H9 (cell line): Measurements from ENCODE around the gene ARSG. TPM values are rescaled to one million over a fixed set of nuclear protein-coding genes. Genes with fewer than 3 reads are reported as not detected.
A peak's percentile ranks its signal among the peaks of the same experiment; 100 is the strongest.

Source experiments
- DNase-seq: peaks from one replicate; pipeline ENCODE4 v3.0.0-alpha.2; 2017
- H2AFZ ChIP-seq: one replicate; pipeline ENCODE4 v1.6.1; 2013; ENCODE audit warnings: mild to moderate bottlenecking, low read length, control low read depth, moderate library complexity
- H2AK5ac ChIP-seq: 2 replicates; pipeline ENCODE4 v1.6.1; 2013; ENCODE audit warnings: low read length, control low read depth, mixed read lengths; ENCODE audit not compliant: insufficient read length
- H2BK120ac ChIP-seq: one replicate; pipeline ENCODE4 v1.6.1; 2013; ENCODE audit warnings: low read depth, mild to moderate bottlenecking, low read length, control low read depth, inconsistent platforms; ENCODE audit not compliant: poor library complexity, severe bottlenecking
- H2BK12ac ChIP-seq: 2 replicates; pipeline ENCODE4 v1.6.1; 2013; ENCODE audit warnings: low read length, control low read depth, mixed read lengths, low read depth; ENCODE audit not compliant: insufficient read length
- H2BK15ac ChIP-seq: 2 replicates; pipeline ENCODE4 v1.6.1; 2013; ENCODE audit warnings: low read depth, low read length, control low read depth
- H2BK20ac ChIP-seq: one replicate; pipeline ENCODE4 v1.6.1; 2013; ENCODE audit warnings: low read depth, mild to moderate bottlenecking, low read length, control low read depth, inconsistent platforms; ENCODE audit not compliant: poor library complexity, severe bottlenecking
- H2BK5ac ChIP-seq: 2 replicates; pipeline ENCODE4 v1.6.1; 2013; ENCODE audit warnings: low read length, control low read depth, mixed read lengths; ENCODE audit not compliant: insufficient read length
- H3K14ac ChIP-seq: 2 replicates; pipeline ENCODE4 v1.6.1; 2013; ENCODE audit warnings: low read length, control low read depth; ENCODE audit not compliant: insufficient read depth
- H3K18ac ChIP-seq: 2 replicates; pipeline ENCODE4 v1.6.1; 2013; ENCODE audit warnings: low read depth, mild to moderate bottlenecking, mixed read lengths, low read length, control low read depth; ENCODE audit not compliant: insufficient read length
- H3K23ac ChIP-seq: 2 replicates; pipeline ENCODE4 v1.6.1; 2013; ENCODE audit warnings: low read length, control low read depth, mixed read lengths, low read depth; ENCODE audit not compliant: insufficient read length
- H3K23me2 ChIP-seq: 2 replicates; pipeline ENCODE4 v1.6.1; 2013; ENCODE audit warnings: low read depth, mild to moderate bottlenecking, mixed read lengths, low read length, control low read depth; ENCODE audit not compliant: insufficient read length, poor library complexity, severe bottlenecking
- H3K27ac ChIP-seq: 2 replicates; pipeline ENCODE4 v1.5.1; 2013; ENCODE audit warnings: low read length, control low read depth, mixed read lengths, low read depth; ENCODE audit not compliant: insufficient read length
- H3K27me3 ChIP-seq: 2 replicates; pipeline ENCODE4 v1.6.1; 2013; ENCODE audit warnings: low read length, control low read depth, inconsistent platforms; ENCODE audit not compliant: insufficient read depth
- H3K4ac ChIP-seq: 2 replicates; pipeline ENCODE4 v1.6.1; 2013; ENCODE audit warnings: low read depth, mild to moderate bottlenecking, control low read depth, inconsistent platforms, low read length, moderate library complexity
- H3K4me1 ChIP-seq: 2 replicates; pipeline ENCODE4 v1.6.1; 2013; ENCODE audit warnings: low read length, control low read depth, inconsistent platforms; ENCODE audit not compliant: insufficient read depth
- H3K4me2 ChIP-seq: 2 replicates; pipeline ENCODE4 v1.6.1; 2013; ENCODE audit warnings: low read length, control low read depth, mixed read lengths; ENCODE audit not compliant: insufficient read length, insufficient read depth
- H3K56ac ChIP-seq: 2 replicates; pipeline ENCODE4 v1.6.1; 2013; ENCODE audit warnings: low read depth, mild to moderate bottlenecking, mixed read lengths, low read length, control low read depth; ENCODE audit not compliant: insufficient read length
- H3K79me1 ChIP-seq: 2 replicates; pipeline ENCODE4 v1.6.1; 2013; ENCODE audit warnings: low read depth, mild to moderate bottlenecking, moderate library complexity, low read length, control low read depth, inconsistent platforms; ENCODE audit not compliant: insufficient read depth, poor library complexity, severe bottlenecking
- H3K79me2 ChIP-seq: 2 replicates; pipeline ENCODE4 v1.6.1; 2013; ENCODE audit warnings: low read length, control low read depth, inconsistent platforms; ENCODE audit not compliant: insufficient read depth
- H3K9ac ChIP-seq: 2 replicates; pipeline ENCODE4 v1.6.1; 2013; ENCODE audit warnings: low read length, control low read depth, mixed read lengths; ENCODE audit not compliant: insufficient read length; ENCODE audit errors: extremely low read depth
- H3K9me3 ChIP-seq: one replicate; pipeline ENCODE4 v1.6.1; 2013; ENCODE audit warnings: low read depth, low read length, inconsistent platforms; ENCODE audit not compliant: control insufficient read depth
- H3T11ph ChIP-seq: one replicate; pipeline ENCODE4 v1.6.1; 2013; ENCODE audit warnings: mild to moderate bottlenecking, low read length, control low read depth, inconsistent platforms
- H4K20me1 ChIP-seq: one replicate; pipeline ENCODE4 v1.6.1; 2013; ENCODE audit not compliant: control insufficient read depth, insufficient read length, insufficient read depth
- H4K5ac ChIP-seq: 2 replicates; pipeline ENCODE4 v1.6.1; 2013; ENCODE audit warnings: low read depth, mild to moderate bottlenecking, mixed read lengths, low read length, control low read depth; ENCODE audit not compliant: insufficient read length
- H4K8ac ChIP-seq: replicated peaks from 2 replicates; pipeline ENCODE4 v1.6.1; 2013; ENCODE audit warnings: low read length, control low read depth, mixed read lengths, low read depth; ENCODE audit not compliant: insufficient read length
- H4K91ac ChIP-seq: 2 replicates; pipeline ENCODE4 v1.6.1; 2013; ENCODE audit warnings: low read depth, mild to moderate bottlenecking, moderate library complexity, mixed read lengths, low read length, control low read depth; ENCODE audit not compliant: insufficient read length
- H3K27ac Mint-ChIP-seq, 3 experiments: 2 replicates in 2 of 3; 3 replicates in 1 of 3; pipeline ENCODE4 v1.8.0; 2020 to 2021; ENCODE audit warnings: mixed read lengths in 3 of 3, mild to moderate bottlenecking in 1 of 3, moderate library complexity in 1 of 3
- H3K27me3 Mint-ChIP-seq: 2 replicates; pipeline ENCODE4 v1.8.0; 2021; ENCODE audit warnings: low read depth, mild to moderate bottlenecking, moderate library complexity, mixed read lengths
- H3K36me3 Mint-ChIP-seq, 3 experiments: 2 replicates in 2 of 3; 3 replicates in 1 of 3; pipeline ENCODE4 v1.8.0; 2020 to 2021; ENCODE audit warnings: low read depth in 3 of 3, mixed read lengths in 3 of 3; ENCODE audit not compliant: insufficient read depth in 1 of 3
- H3K4me1 Mint-ChIP-seq, 2 experiments: 2 replicates each; pipeline ENCODE4 v1.8.0; 2020; ENCODE audit warnings: mixed read lengths in 2 of 2
- H3K4me3 Mint-ChIP-seq, 2 experiments: 2 replicates in 1 of 2; 3 replicates in 1 of 2; pipeline ENCODE4 v1.8.0; 2020 to 2021; ENCODE audit warnings: mild to moderate bottlenecking in 2 of 2, mixed read lengths in 2 of 2, moderate library complexity in 1 of 2
- H3K9me3 Mint-ChIP-seq, 2 experiments: 2 replicates in 1 of 2; 3 replicates in 1 of 2; pipeline ENCODE4 v1.8.0; 2020; ENCODE audit warnings: mild to moderate bottlenecking in 2 of 2, mixed read lengths in 2 of 2, moderate library complexity in 1 of 2
- WGBS: extraction: QIAGEN DNeasy Blood & Tissue Kit; methylation state at CpG from one replicate; pipeline ENCODE4 v1.1.7; 2013; ENCODE audit warnings: missing lambda C conversion rate, low lambda C conversion rate, mixed read lengths; ENCODE audit not compliant: insufficient read length; ENCODE audit errors: extremely low coverage; 5-methylcytosine and 5-hydroxymethylcytosine counted together
- total RNA-seq: library from RNA; stranded (reverse); gene quantifications from 2 replicates; pipeline ENCODE4 v1.2.1, GENCODE V29; 2021
- TF ChIP-seq, protein P1 (sequence below): fragments of 200-600 bp; sonication (generic); conservative IDR thresholded peaks from 3 replicates; pipeline ENCODE4 v1.8.0; 2021; ENCODE audit warnings: antibody characterized with exemption, mild to moderate bottlenecking

ARSG gene
- total RNA-seq, 1 experiment from 2014 or later: 3.6 TPM

DNA sequence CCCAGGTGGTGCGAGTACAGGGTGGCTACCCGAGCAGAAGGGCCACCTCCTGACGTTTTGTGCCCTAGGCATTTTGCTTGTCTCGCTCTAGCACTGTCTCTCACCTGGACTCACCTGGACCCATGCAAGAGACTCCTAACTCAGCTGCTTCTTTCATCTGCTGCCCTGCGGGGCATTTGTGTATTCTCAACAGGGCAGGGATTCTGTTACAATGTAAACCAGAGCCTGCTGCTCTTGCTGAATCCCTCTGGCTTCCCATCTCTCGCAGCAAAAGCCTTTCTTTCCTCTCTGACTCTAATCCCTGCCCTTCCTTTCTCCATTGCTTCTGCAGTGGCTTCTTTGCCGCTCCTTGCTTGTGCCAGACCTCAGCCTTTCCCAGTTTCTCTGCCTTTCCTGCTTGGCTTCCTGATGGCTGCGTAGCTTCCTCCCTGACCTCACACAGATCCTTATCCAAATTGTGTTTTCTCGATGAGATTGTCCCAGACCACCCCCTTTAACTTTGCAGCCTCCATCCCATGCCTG is 10.2 kb downstream of the ARSG start:
- Histone ChIP-seq H3K23me2 (no peaks in the 10 kb centered on the region), H3K27me3 (no peaks in the 10 kb centered on the region), H4K20me1 (no peaks in the 10 kb centered on the region), H4K91ac (no peak overlapping the region), H2AFZ (no peak overlapping the region), H2BK15ac (no peak overlapping the region), H2BK120ac (no peak overlapping the region), H2BK12ac (no peak overlapping the region), H3K27ac (no peak overlapping the region), H3K9me3 (no peaks in the 10 kb centered on the region), H3K9ac (no peak overlapping the region), H3K79me1 (no peaks in the 10 kb centered on the region), H4K8ac (no peak overlapping the region), H3K23ac (no peak overlapping the region), H2AK5ac (no peak overlapping the region), H3K4ac (no peak overlapping the region), H3K4me1 (peaks cover 3% of the 10 kb centered on the region; the same call in 1 of the 2 replicates), H3K4me2 (no peak overlapping the region), H3K79me2 (no peaks in the 10 kb centered on the region), H2BK5ac (no peak overlapping the region), H3K56ac (no peak overlapping the region), H4K5ac (no peak overlapping the region), H2BK20ac (no peak overlapping the region), H3T11ph (no peak overlapping the region), H3K14ac (no peak overlapping the region), H3K18ac (no peak overlapping the region)
- peak overlapping the region; percentile 36 to 92 (median 41); a peak in 6 of 7 replicates for H3K27ac Mint-ChIP-seq
- DNase-seq: no peak
- peaks cover 12% of the 10 kb centered on the region for H3K27me3 Mint-ChIP-seq
- no peaks in the 10 kb centered on the region; a peak in 1 of 5 replicates for H3K9me3 Mint-ChIP-seq
- H3K36me3 Mint-ChIP-seq: peaks cover 0 to 8% (median 0%) of the 10 kb centered on the region in 3 experiments; a peak in 2 of 7 replicates
- TF ChIP-seq, protein P1, sequence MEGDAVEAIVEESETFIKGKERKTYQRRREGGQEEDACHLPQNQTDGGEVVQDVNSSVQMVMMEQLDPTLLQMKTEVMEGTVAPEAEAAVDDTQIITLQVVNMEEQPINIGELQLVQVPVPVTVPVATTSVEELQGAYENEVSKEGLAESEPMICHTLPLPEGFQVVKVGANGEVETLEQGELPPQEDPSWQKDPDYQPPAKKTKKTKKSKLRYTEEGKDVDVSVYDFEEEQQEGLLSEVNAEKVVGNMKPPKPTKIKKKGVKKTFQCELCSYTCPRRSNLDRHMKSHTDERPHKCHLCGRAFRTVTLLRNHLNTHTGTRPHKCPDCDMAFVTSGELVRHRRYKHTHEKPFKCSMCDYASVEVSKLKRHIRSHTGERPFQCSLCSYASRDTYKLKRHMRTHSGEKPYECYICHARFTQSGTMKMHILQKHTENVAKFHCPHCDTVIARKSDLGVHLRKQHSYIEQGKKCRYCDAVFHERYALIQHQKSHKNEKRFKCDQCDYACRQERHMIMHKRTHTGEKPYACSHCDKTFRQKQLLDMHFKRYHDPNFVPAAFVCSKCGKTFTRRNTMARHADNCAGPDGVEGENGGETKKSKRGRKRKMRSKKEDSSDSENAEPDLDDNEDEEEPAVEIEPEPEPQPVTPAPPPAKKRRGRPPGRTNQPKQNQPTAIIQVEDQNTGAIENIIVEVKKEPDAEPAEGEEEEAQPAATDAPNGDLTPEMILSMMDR: no peak
- H3K4me3 Mint-ChIP-seq: peak overlapping the region in 1 of 2 experiments; percentile 9; a peak in 1 of 5 replicates
- WGBS: no CpG with 5 or more reads among the region's 9 CpGs
- H3K4me1 Mint-ChIP-seq: peaks cover 29 to 36% of the 10 kb centered on the region in 2 experiments
